GM12892 (cell line): ENCODE results near the gene EPHA4.
"Not testable (repeated sequence)": the region's sequence is repeated elsewhere in the genome, so short reads cannot be mapped to it uniquely, and the experiment has no call there.

Experiments used
- DNase-seq: peaks from one replicate; pipeline ENCODE4 v3.0.0; 2011; ENCODE audit not compliant: insufficient read length
- FAIRE-seq: peaks from 2 replicates; lab custom pipeline; 2011; peaks lifted over from hg19 to GRCh38; lab: Jason Lieb, UNC
- POLR2A ChIP-seq: IDR thresholded peaks from 2 replicates; pipeline ENCODE4 v1.6.1; 2011; ENCODE audit warnings: low read depth, low read length, control low read depth
- POLR2AphosphoS5 ChIP-seq: IDR thresholded peaks from 2 replicates; pipeline ENCODE4 v1.6.1; 2011; ENCODE audit warnings: low read depth, low read length, control low read depth
- TAF1 ChIP-seq: IDR thresholded peaks from 2 replicates; pipeline ENCODE4 v1.6.1; 2011; ENCODE audit warnings: low read depth, mild to moderate bottlenecking, control low read depth, low read length, borderline replicate concordance

EPHA4 gene

GRCh38 chr2:221529177-221529942, 42.7 kb downstream of the EPHA4 start:
- TF ChIP-seq POLR2AphosphoS5 = no peak
- no peak for TF ChIP-seq TAF1
- TF ChIP-seq POLR2A = no peak
- FAIRE-seq (no peak), DNase-seq (no peak)

- FAIRE-seq (no peak), DNase-seq (no peak)
- TF ChIP-seq POLR2AphosphoS5 = no peak
- TF ChIP-seq POLR2A = no peak
- no peak for TF ChIP-seq TAF1
Observed at GRCh38 chr2:221527776-221528309, 44.3 kb downstream of the EPHA4 start.

GRCh38 chr2:221524158-221524557, 47.9 kb downstream of the EPHA4 start:
- TF ChIP-seq POLR2AphosphoS5 (no peak), TAF1 (no peak), POLR2A (no peak)
- no peak for DNase-seq
- FAIRE-seq = no peak

GRCh38 chr2:221521233-221521845, 50.8 kb downstream of the EPHA4 start:
- FAIRE-seq (no peak), DNase-seq (no peak)
- TF ChIP-seq POLR2A (no peak), POLR2AphosphoS5 (no peak), TAF1 (no peak)

- DNase-seq (no peak), FAIRE-seq (no peak)
- TF ChIP-seq POLR2AphosphoS5 = no peak
- TF ChIP-seq TAF1 = no peak
- no peak for TF ChIP-seq POLR2A
Observed at GRCh38 chr2:221518935-221519625, 53.0 kb downstream of the EPHA4 start.

- TF ChIP-seq POLR2AphosphoS5 (no peak), TAF1 (no peak), POLR2A (no peak)
- FAIRE-seq = peak; percentile 81
- DNase-seq = no peak
Observed at GRCh38 chr2:221518201-221518934, 53.7 kb downstream of the EPHA4 start.

- FAIRE-seq (peak; percentile 97), DNase-seq (peak; percentile 32)
- TF ChIP-seq TAF1 (no peak), POLR2AphosphoS5 (no peak), POLR2A (no peak)
Observed at GRCh38 chr2:221517696-221518151, 54.4 kb downstream of the EPHA4 start.

GRCh38 chr2:221517146-221517695, 54.9 kb downstream of the EPHA4 start:
- FAIRE-seq (no peak), DNase-seq (no peak)
- TF ChIP-seq POLR2A (no peak), POLR2AphosphoS5 (no peak), TAF1 (no peak)

- no peak for DNase-seq
- FAIRE-seq = no peak
- no peak for TF ChIP-seq POLR2A
- TF ChIP-seq POLR2AphosphoS5 = no peak
- no peak for TF ChIP-seq TAF1
Observed at GRCh38 chr2:221515864-221516263, 56.2 kb downstream of the EPHA4 start.

- no peak for FAIRE-seq
- DNase-seq = no peak
- no peak for TF ChIP-seq TAF1
- no peak for TF ChIP-seq POLR2A
- no peak for TF ChIP-seq POLR2AphosphoS5
Observed at GRCh38 chr2:221514305-221515040, 57.6 kb downstream of the EPHA4 start.

GRCh38 chr2:221513232-221513631, 58.9 kb downstream of the EPHA4 start:
- FAIRE-seq (no peak), DNase-seq (no peak)
- no peak for TF ChIP-seq POLR2AphosphoS5
- no peak for TF ChIP-seq POLR2A

GRCh38 chr2:221511325-221511724, 60.8 kb downstream of the EPHA4 start:
- not testable (repeated sequence) for DNase-seq, FAIRE-seq
